GM21786 (cell line): ENCODE results near the gene CLEC2A.
"Not testable (repeated sequence)": the region's sequence is repeated elsewhere in the genome, so short reads cannot be mapped to it uniquely, and the experiment has no call there.

Experiments
- ATAC-seq: cut with Tn5 transposase; IDR thresholded peaks from one replicate; pipeline ENCODE4 v1.9.1; 2021; ENCODE audit not compliant: unreplicated experiment

CLEC2A gene

DNA sequence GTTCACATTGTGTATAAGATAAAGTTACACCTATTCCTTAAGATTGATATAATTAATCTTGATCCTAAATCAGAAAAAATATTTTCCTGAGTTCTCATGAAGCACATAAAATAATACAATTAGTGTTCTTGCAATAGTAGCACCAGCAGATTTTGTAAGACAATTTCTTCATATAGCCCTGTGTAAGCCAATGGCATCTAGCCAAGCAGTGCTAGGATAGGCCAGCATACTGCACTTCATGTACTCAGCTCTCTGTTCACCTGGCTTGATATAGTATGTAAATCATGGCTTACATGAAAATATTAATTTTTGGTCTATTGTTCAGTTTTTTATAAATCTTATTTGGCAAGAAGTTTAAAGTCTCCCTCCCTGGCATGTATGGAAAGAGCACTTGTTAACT is 49.0 kb downstream of the CLEC2A start:
- no peak for ATAC-seq

DNA sequence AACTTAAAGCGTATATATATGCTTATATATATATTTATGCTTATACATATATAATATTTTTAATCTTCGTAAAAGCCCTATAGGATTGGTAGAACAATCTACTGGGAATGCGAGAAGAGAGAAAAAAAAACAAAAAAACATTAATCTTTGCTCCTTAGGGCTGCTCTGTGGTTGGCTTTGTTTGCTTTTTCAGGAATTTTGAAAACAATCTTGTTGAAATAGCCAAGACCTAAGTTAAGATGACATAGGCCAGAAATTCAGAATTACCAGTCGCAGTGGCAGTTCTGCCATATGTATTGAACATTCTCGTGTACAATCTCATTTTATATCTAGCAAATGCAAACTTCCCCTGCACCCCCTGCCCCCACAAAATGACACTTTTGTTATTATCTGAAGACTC is 50.2 kb downstream of the CLEC2A start:
- no peak for ATAC-seq

DNA sequence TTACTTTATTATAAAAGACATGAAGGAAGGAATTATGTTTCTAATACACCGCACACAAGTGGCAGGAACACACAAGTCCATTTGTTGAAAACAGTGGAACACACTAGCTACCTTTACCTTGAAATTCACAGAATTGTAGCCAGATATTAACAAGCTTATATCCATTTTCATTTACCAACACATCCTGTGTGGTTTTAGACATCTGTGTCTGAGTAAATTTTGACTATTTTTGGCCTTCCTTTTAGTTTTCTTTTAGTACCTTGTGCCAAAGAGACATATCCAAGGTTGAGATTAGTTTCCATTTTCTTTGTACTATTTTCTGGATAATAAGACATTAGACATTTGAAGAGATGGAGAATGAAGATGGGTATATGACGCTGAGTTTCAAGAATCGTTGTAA is 50.9 kb downstream of the CLEC2A start, which contains the start of gene KLRF2:
Gene KLRF2, plus strand, starts transcription at position 244 of the 400 bp plus-strand sequence. Its CDS starts 107 bp downstream, at position 351.
- ATAC-seq, result no peak

DNA sequence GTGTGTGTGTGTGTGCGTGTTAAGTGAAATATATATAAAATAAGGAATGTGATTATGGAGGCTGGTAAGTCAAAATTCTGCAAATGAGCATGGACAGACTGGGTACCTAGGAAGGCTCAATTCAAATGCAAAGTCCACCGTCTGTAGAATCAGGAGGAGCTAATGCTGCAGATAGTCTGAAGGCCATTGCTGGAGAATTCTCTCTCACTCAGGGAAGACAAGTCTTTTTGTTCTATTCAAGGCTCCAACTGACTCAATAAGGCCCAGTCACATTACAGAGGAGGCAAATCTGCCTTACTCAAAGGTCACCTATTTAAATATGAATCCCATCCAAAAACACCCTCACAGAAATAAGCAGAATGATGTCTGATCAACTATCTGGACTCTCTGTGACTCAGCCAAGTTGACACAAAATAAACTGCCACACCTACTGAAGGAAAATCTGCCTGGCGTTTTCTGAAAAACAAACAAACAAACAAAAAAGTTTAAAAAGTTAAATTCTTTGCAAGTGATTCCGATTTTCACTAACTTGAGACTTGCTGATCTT is 51.6 kb downstream of the CLEC2A start:
- ATAC-seq, result no peak

DNA sequence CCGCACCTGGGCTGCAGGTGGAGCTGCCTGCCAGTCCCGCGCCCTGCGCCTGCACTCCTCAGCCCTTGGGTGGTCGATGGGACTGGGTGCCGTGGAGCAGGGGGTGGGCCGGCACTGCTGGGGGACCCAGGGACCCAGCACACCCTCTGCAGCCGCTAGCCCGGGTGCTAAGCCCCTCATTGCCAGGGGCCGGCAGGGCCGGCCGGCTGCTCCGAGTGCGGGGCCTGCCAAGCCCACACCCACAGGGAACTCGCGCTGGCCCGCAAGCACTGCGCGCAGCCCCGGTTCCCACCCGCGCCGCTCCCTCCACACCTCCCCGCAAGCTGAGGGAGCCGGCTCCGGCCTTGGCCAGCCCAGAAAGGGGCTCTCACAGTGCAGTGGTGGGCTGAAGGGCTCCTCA is 56.0 kb downstream of the CLEC2A start:
- not testable (repeated sequence) for ATAC-seq

DNA sequence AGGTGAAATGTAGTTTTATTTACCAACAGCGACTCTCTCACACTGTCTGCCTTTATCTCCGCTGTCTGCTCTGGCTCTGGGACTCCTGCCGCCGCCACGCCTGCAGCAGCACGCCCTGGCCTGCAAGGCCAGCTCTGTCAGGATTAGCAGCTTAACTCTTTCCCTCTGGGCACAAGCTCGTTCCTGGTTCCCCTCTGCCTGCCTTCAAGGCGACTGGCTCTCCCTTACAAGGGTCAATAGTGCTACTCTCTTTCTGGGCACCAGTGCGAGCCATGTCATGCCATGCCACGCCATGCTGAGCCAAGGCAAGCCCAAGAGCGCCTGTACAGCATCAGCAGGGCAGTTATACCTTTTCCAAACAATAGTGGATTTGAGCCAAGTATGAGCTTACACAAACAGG is 59.4 kb downstream of the CLEC2A start:
- no peak for ATAC-seq

DNA sequence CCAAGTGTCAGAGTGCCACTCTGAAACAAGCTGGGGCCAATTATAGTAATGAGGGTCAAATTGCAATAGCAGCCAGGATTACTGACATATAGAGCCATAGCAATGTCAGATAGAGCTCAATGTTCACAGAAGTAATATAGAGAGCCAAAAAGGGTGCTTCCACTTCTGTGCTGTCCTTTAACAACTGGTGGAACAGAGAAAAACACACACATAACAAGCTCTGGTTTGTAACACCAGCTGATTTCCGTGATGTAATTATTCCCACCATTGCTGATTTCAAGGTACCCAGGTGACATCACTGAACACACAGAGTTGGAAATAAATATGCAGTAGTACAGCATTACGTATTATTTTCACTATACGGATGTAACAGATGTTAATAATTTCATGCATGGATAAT is 60.0 kb downstream of the CLEC2A start:
- no peak for ATAC-seq

DNA sequence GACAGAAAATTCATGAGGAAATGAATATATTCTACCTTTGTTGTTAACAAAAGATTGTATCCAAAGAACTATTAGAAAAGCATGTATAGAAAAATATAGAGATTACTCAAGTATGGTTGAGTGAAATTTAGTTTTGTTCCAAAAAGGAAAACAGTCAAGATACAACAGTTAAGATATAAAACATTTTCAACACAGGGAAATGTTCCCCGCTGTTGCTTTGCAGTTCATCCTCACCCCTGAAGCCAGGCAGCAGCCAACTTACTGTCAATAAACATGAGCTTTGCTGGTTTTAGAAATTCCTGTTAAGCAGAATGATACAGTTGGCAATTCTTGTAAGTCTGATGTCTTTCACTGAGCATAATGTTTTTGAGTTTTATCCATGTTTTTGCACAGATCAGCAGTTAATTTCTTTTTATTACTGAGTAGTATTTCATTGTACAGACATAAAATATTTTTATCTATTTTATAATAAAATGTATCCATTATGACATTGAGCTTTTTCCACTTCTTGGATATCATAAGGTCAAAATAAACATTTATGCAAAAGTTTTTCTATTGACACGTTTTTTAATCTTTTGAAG is 61.8 kb downstream of the CLEC2A start:
- no peak for ATAC-seq

DNA sequence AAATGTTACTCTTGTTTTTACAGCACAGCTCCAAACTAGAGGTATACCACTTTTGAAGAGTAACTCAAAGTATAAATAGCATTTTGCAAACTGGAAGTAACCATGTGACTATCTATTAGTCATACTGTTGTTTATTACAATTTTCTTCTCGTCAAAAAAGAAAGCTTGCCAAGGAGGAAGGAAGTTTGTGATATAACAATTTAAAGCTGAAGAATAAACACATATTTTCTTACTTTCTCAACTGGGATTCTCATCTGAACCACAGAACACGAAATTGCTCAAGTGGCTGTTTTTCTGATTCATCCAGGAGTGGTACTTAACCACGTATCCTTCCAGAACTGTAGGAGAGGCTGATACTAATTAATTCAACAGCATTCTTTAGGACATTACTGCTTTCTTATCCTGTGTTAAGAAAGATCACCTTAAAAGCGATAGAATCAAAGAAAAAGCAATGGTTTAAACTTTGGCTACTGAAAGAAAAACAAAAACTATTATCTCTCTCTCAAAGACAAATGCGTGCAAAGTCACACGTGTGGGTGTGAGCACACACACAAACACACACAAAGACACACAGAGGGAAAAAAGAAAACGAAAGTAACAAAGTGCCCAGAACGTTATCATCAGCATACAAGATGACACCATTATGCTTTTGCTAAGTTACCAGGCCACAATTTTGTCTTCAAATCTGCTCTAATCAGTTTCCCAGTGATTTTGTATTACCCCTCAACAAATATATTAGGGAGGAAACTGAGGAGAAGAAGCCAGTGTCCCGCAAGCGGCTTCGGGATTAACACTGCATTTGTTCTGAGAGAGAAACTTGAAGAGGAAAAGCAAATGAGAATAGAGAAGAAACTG is 62.6 kb downstream of the CLEC2A start, which contains the start of gene CLEC2B:
Gene CLEC2B, minus strand, starts transcription at position 48 of the 855 bp plus-strand sequence.
- ATAC-seq, result no peak

DNA sequence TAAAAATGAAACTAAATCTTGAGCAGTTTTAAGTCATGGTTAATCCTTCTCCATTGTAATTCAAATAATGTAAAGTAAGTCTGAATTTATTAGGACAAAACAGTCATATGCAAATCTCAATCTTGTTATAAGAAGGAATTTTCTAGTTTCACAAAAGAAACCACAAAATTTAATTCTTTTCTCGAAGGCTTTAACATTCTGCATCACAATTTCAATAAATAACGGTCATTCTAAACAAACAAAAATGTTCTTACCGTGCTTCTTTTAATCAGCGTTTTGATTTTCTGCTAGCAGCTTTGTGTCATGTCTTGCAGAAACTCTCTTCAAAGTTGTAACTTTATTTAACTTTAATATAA is 63.2 kb downstream of the CLEC2A start:
- no peak for ATAC-seq

DNA sequence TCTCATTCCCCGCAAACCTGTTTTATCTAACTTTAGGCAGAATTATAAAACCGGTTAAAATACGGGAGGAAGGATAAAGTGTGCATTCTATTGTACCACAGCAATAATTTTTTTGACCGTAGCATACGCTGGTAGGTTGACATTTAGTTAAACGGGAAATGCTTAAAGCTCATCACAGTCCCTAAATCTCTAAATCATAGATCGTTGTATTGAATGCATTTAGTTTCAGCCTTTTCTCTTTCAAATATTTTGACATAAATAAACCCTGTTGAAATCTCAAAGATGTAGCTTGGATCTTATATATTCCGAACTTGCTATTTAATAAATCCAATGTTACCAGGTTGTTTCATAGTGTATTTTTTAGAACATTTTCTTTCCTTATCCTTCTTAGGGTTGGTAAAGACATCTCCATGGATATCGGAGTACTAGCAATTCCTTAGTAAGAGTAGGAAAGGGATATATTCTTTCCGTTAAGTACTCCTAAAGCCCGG is 63.8 kb downstream of the CLEC2A start:
- ATAC-seq, result no peak

DNA sequence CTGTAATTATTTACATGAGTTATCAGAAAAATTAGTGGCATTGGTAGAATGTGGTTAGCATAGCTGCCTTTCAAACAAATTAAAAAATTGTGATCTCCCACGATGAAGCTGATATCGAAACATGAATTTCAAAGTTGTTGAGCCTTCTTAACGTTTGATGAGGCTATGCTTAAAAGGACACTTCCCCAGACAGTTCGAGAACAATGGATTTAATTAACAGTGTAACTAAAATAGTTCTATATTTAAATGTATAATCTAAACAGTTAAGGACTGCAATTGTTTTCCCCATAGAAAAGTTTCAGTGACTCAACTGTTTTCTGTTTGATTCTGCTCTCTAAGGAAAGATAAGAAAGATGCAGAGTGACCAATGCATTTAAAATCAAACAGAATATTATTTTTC is 64.6 kb downstream of the CLEC2A start:
- no peak for ATAC-seq

DNA sequence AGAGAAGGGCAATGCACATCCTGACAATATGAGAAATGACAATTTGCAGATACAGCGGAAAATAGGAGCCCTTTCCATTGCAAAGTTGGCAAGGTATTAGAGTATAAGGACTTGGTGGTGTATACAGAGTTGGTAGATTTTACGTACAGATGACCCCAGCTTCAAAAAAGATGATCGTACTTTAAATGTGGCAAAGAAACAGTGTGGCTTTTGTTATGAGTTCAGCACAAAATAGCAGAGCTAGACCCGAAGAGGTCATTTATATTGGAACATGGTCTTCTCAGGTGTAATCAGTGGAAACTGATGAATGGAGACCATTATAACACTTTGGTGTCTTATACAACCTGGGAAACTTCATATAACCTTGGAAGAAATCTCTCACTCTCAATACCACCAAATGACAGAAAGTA is 65.3 kb downstream of the CLEC2A start:
- ATAC-seq, result no peak

DNA sequence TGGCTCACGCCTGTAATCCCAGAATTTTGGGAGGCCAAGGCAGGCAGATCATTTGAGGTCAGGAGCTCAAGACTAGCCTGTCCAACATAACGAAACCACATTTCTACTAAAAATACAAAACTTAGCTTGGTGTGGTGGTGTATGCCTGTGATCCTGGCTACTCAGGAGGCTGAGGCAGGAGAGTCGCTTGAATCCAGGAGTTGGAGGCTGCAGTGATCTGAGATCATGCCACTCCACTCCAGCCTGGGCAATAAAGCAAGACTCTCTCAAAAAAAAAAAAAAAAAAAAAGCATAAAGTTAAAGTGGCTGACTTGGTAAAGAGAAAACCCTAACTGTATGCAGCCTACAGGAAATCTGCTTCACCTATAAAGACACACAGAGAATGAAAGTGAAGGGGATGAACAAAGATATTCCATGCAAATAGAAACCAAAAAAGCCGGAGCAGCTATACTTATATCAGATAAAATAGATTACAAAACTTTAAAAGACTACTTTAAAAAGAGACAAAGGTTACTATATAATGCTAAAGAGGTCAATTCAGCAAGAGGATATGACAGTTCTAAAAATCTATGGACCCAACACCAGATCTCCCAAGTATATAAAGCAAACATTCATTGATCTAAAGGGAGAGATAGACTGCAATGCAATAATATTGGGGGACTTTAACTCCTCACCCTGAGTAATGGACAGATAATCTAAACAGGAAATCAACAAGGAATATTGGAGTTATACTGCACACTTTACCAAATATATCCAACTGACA is 67.1 kb downstream of the CLEC2A start:
- no peak for ATAC-seq
